GM18870 (cell line): ENCODE measurements around the gene C2CD3.
"Not testable (repeated sequence)": the region's sequence is repeated elsewhere in the genome, so short reads cannot be mapped to it uniquely, and the experiment has no call there.

Experiments
- ATAC-seq: cut with Tn5 transposase; IDR thresholded peaks from one replicate; pipeline ENCODE4 v1.9.1; 2021; ENCODE audit warnings: moderate library complexity; ENCODE audit not compliant: unreplicated experiment

The C2CD3 gene

GRCh38 chr11:74123008-74123448 is 47.8 kb downstream of the C2CD3 start:
- no peak for ATAC-seq

GRCh38 chr11:74121804-74122203 is 49.0 kb downstream of the C2CD3 start:
- no peak for ATAC-seq

- ATAC-seq = not testable (repeated sequence)
These were observed 50.4 kb downstream of the C2CD3 start for GRCh38 chr11:74120260-74121035.

- no peak for ATAC-seq
These were observed 54.1 kb downstream of the C2CD3 start for GRCh38 chr11:74116719-74117118.

GRCh38 chr11:74112877-74113276 is 57.9 kb downstream of the C2CD3 start:
- no peak for ATAC-seq

GRCh38 chr11:74106124-74106523 is 64.7 kb downstream of the C2CD3 start:
- no peak for ATAC-seq

GRCh38 chr11:74102321-74102720 is 68.5 kb downstream of the C2CD3 start:
- ATAC-seq = no peak

- no peak for ATAC-seq
These were observed 70.1 kb downstream of the C2CD3 start for GRCh38 chr11:74100735-74101134.

GRCh38 chr11:74100231-74100630 is 70.6 kb downstream of the C2CD3 start:
- ATAC-seq = no peak

GRCh38 chr11:74097686-74098237 is 73.0 kb downstream of the C2CD3 start:
- no peak for ATAC-seq

- no peak for ATAC-seq
These were observed 76.4 kb downstream of the C2CD3 start for GRCh38 chr11:74094393-74094792.

GRCh38 chr11:74092425-74092824 is 78.4 kb downstream of the C2CD3 start:
- ATAC-seq = no peak

- ATAC-seq = no peak
These were observed 79.3 kb downstream of the C2CD3 start for GRCh38 chr11:74091549-74091948.

- no peak for ATAC-seq
These were observed 80.1 kb downstream of the C2CD3 start for GRCh38 chr11:74090701-74091100.

GRCh38 chr11:74086242-74086884 is 84.4 kb downstream of the C2CD3 start:
- no peak for ATAC-seq

- ATAC-seq = no peak
These were observed 85.3 kb downstream of the C2CD3 start for GRCh38 chr11:74085542-74085892.

- no peak for ATAC-seq
These were observed 85.8 kb downstream of the C2CD3 start for GRCh38 chr11:74084796-74085541.

GRCh38 chr11:74083927-74084326 is 86.9 kb downstream of the C2CD3 start:
- ATAC-seq = not testable (repeated sequence)

- ATAC-seq = no peak
These were observed 89.4 kb downstream of the C2CD3 start for GRCh38 chr11:74081428-74081827.

- ATAC-seq = no peak
These were observed 93.6 kb downstream of the C2CD3 start for GRCh38 chr11:74077193-74077592.

- ATAC-seq = no peak
These were observed 98.1 kb downstream of the C2CD3 start for GRCh38 chr11:74072721-74073120.

- no peak for ATAC-seq
These were observed 98.5 kb downstream of the C2CD3 start for GRCh38 chr11:74072286-74072685.
